OCI-M2 (cell line): Measurements from ENCODE around the gene MAP3K5.

Experiments used
- DNase-seq: peaks from one replicate; lab custom pipeline; 2025; ENCODE audit not compliant: unreplicated experiment; lab: John Stamatoyannopoulos, UW

MAP3K5 gene

DNA sequence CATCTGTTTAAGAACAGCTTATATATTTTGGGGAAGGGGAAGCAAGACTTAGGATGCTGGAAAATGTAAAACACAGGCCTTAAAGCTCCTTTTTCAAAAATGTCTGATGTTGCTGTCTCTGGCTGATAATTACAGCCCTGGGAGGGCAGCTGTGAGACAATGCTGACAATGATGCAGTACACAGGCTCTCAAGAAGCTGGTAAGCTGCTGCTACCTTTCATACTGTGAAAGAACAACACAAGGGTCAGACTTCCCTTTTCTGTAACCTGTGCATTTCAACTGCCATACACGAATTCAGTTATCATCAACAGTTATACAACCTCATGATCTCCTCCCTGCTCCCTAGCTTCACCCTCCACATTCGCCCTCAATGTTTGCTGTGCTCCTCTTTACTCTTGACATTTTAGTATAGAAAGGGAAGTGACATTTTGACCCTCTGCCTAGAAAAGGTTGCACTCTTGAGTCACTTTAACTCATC is 267.3 kb downstream of the MAP3K5 start:
- no peak for DNase-seq

DNA sequence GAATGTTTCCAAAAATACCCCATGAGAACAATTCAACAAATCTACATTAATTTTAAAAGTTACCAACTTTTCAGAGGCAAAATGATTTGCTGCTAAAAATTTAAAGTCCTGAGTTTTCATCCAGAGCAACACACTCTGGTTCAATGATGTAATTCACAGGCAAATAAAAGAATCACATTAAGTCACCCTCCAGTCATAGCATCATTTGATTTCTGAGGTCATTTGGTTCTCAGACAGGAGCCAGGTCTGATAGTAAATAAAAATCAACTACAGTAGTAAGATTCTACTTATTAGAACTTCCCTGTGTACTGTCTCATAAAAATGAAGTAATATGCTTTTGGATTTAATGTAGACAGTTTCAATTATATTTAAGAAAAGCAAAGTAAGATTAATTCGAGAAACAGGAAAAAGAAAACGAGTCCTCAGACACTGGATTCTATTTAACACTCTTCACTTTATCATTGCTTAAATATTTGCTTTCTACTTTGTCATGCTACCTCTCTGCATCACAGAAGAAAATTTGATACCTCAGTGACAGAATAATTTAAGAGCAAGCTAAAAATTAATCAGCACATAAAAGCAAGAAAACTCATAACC is 267.8 kb downstream of the MAP3K5 start:
- no peak for DNase-seq

DNA sequence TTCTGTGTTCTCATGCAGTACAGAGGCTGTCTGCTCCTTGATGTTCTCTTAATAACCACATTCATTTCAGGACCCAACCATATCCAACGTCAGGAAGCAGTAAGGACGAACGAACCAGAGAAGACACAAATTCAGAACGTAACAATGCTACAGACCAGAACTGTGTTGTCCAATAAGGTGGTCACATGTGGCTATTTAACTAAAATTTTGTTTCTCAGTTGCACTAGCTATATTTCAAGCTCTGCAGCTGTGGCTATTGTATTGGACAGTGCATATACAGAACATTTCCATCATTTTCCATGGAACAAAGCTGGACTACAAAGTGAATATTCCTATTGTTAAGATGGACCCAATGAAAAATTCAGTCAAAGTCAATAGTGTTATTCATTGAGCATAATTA is 269.1 kb downstream of the MAP3K5 start:
- no peak for DNase-seq

DNA sequence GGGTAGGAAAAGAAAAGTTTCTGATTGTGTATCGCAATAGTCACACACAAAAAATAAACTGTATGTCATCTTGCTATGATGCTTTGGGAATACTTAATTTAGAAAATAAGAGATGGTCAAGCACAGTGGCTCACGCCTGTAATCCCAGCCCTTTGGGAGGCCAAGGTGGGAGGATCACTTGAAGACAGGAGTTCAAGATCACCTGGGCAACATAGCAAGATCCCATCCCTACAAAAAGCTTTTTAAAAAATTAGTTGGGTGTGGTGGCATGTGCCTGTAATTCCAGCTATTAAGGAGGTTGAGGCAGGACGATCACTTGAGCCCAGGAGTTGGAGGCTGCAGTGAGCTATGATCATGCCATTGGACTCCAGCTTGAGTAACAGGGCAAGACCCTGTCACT is 269.6 kb downstream of the MAP3K5 start:
- DNase-seq: no peak

DNA sequence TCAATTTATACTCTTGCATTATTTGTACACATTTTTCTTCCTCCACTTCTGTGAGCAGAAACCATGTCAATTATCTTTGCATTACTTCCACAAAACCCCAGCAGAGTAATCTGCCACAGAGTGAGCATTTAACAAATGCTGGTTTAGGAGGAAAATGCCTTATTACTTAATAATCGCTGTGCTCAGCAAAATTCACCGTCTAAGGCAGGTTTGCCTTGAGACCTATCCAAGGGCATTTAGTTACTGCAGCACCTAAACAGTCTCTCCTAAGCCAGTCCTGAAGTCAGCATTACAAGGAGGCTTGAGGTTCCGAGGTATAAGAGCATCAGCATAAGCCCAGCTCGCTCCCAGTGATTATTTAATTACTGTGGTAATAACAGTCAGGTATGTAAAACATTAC is 270.4 kb downstream of the MAP3K5 start:
- DNase-seq: no peak

DNA sequence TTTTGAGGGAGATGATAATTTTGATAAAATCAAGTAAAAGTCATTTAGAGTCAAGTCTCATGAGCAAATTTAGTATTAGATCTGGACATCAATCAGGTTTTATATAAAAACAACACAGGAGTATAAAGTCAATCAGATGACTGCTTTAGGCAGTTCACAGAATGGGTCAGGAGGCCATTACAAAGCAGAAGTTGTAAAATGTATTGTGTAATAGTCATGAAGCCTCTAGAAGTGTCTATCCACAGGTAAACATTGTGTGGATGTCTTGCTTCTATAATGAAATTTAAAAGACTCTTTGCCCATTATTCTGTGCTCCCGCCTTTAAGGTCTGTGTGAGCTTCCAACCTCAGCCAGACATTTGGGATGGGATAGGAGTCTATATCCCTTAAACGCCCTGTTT is 270.9 kb downstream of the MAP3K5 start:
- no peak for DNase-seq

DNA sequence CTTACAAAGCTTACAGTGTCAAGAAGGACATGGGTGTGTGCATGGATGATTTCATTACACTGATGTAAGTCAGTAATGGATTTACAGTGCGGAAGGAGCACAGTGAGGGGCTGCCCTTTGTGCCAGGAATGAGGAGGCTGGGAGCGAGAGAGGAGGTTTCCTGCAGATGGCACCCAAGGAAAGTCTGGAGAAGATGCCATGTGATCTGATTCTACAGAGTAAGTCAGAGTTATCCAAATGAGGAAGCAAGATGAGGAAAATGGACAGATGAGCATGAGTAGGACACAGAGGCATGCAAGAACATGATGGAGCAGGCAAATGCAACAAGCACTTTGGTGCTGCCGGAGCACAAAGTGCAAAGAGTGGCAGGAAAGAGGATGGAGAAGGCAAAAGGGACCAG is 271.8 kb downstream of the MAP3K5 start:
- no peak for DNase-seq

DNA sequence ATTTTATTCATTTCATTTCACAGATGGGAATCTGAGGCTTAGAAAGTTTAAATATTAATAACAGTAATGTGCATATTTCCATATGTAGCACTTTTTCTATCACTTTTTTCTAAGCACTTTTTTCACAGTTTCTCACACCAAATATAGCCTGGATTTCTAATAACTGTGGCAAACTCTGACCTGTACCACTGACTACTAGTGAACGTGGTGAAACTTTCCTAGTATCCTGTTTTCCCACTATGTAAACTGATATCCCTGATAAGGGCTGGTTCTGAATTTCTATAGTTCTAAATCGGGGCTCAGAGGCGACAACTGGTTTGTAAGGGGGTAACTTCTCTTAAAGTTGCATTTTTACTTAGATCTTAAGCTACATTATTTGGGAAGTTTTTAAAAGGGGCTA is 274.7 kb downstream of the MAP3K5 start:
- DNase-seq: no peak

DNA sequence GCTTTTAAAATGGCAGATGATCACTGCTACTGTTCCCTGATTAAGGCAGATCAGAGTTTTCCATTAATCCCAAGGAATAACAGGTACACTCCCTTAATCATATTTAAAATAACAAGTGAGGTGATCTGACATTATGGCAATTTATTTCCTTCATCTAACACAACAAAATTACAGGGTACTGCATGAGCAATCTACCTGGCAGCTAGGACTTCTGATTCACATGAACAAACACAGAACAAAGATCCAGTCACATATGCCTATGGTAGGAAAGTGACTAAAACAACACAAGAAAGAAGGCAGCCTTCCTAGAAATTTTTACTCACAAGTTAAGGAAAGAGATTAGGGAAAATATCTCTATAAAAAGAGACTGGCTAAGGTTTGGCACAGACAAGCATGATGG is 275.3 kb downstream of the MAP3K5 start:
- DNase-seq: no peak

DNA sequence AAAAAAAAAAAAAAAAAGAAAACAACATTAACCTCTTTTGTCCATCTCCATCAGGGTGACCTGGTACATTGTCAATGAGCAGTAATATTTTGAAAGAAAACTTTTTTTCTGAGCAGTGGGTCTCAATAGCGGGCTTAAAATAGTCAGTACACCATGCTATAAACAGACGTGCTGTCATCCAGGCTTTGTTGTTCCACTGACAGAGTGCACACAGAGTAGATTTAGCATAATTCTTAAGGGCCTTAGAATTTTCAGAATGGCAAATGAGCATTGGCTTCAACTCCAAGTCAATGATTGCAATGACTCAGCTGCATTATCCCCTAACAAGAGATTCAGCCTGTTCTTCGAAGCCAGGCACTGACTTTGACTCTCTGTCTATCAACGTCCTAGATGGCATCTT is 277.7 kb downstream of the MAP3K5 start:
- no peak for DNase-seq

DNA sequence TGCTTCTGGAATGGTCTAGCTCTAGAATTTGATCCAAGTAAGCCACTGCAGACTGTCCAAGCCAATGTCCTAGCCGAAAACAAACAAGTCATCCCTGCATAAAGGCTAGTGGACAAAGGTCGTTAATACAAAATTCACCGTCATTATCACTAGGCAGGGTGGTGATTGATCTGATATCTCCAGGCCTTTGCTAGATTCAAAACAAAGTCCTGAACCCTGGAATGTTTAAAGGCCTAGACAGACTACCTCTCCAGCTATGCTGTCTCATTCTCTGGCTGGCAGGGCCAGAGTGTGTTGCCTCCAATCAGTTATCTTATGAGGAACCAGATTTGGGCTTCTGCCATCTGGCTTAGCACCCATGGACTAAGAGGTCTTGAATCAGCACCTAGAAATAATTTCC is 280.4 kb downstream of the MAP3K5 start:
- no peak for DNase-seq

DNA sequence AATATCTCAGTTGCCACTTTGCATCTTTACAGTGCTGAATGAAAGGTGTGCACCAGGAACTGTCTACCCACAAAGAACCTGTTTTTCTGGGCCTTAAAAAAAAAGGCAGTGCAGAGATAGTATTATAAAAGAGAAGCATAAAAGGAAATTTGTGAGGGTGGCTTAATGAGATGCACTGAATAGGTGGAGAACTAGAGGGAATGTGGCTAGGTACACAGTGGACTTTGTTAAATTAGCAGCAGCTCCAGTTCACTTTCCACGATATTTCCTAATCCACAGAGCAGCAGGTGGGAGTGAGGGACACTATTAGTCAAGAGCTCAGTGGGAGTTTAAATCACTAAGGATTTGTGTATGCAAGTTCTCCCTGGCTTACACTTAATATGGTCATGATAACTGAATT is 280.9 kb downstream of the MAP3K5 start:
- DNase-seq: no peak

DNA sequence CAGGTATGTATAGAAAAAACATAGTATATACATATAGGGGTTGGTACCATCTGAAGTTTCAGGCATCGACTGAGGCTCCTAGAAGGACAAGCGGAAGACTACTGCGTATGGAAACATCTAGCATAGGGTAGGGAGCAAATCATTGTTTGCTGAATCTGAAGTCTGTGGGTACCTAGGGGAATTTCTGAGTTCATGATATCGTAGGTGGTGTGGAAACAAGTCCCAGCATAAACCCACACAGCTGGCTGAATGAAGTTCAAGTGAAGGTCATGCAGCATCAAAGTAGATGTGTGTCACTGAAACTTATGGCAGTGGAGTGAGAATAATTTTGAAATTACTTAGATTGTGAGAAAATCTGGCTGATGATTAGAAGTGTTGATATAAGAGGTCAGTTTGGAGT is 281.5 kb downstream of the MAP3K5 start:
- no peak for DNase-seq

DNA sequence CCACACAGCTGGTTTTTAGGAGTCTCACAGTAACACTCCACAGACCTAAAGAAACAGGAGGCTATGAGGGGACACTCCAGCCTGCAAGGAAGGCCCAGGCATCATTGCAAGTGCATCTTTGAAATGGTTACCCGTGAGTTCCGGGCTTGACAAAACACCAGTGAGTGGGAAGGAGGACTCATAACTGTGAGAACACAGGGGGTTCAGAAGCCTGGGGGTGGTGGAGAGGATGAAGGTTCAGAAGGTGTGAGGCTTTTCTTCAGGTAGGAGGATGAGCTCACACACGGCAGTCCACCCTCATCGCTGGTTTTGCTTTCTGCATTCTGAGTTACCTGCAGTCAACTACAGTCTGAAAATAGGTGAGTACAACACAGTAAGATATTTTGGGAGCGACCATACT is 282.0 kb downstream of the MAP3K5 start:
- DNase-seq: no peak

DNA sequence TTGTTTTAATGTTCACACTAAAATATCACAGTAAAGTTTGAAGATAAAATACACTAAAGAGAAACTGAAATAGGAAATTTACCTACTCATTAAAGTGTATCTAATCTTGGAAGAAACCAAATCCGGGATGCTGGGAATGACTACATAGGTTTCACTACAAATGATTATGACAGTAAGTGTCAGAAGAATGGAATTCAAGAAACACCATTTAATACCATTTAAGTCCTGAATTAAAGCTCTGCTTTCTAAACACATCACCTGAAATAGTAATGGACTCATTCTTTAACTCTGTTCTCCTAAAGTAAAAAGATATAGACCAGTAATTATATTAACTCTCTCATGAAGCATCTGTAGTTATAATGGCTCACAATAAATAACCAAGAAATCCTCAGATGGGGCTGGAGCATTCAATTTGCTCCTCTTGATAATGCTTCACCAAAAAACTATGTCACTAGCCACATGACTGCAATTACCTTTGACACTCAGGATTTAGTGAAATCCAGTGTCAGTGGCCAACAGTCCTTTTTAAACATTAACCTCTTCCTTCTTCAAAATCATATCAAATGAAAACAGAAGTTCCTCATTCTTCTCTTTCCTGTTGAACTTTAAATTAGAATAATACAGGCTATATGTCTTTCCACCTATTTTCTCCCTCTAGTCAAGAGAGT is 283.4 kb downstream of the MAP3K5 start:
- no peak for DNase-seq
